Tibial nerve (tissue), 4 donors: ENCODE measurements around the gene CNGA3.

ENCODE experiments used
- CTCF ChIP-seq, 5 experiments: fragments of 200-600 bp in 3 of 5; fragments of 450-650 bp in 2 of 5; sonication (generic) in 3 of 5; IDR thresholded peaks; one replicate each; pipeline ENCODE4 v1.5.1; 2016 to 2019; ENCODE audit warnings: antibody characterized with exemption in 5 of 5, mild to moderate bottlenecking in 3 of 5, moderate library complexity in 2 of 5
- EP300 ChIP-seq, 2 donors: sonication (generic); formaldehyde crosslinking; IDR thresholded peaks; one replicate each; pipeline ENCODE4 v1.6.1; 2017; ENCODE audit warnings: antibody characterized with exemption in 2 of 2, mild to moderate bottlenecking in 1 of 2

DNA sequence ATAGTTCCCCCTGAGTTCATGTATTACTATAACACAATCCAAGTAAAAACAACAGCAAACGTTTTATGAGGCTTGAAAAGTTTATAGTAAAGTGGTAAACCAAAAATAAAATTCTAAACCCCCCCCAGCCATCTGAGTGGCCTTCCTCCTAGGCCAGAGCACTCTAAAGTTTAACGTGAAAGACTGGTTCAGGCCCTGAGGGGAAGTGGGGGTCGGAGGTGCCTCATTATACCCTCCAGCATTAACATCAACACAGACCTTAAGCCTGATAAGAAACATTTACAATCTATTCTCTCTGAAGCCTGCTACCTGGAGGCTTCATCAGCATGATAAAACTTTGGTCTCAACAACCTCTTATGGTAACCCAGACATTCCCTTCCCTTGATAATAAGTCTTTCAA is 29.0 kb upstream of the CNGA3 start:
- TF ChIP-seq CTCF (IDR thresholded peaks at IDR 0.05) (no peak), EP300 (IDR thresholded peaks at IDR 0.05) (no peak)
